NCI-H345 (cell line): Measurements from ENCODE around the gene COL17A1.

Experiments used
- DNase-seq: peaks from one replicate; lab custom pipeline; 2025; lab: John Stamatoyannopoulos, UW

Gene COL17A1

GRCh38 chr10:103985726-103986125 is 100.0 kb downstream of the COL17A1 start:
- no peak for DNase-seq

GRCh38 chr10:103983367-103983911 is 102.2 kb downstream of the COL17A1 start:
- DNase-seq, result no peak

DNA sequence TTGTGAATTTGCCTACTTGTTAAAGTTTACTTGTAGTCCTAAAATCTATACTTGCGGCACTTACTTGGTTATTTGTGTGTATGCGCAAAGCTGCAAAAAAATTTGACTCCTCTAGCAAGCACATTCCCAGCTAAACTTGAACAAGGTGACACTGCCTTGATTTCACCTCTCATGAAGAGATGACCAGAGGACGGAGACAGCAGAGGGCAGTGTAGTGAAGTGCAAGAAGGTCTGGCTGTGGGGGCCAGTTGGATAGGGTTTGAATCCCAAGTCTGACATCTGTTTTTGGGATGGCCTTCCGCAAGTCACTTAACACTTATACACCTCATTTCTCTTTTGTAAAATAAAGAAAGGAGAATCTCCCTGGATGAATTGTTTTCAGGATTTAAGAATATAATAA is 103.0 kb downstream of the COL17A1 start:
- no peak for DNase-seq
